ENCODE data around the gene FLOT1. TPM values are rescaled to one million over a fixed set of nuclear protein-coding genes. Genes with fewer than 3 reads are reported as not detected.

Gene FLOT1
- total and polyA plus RNA-seq, 9 of the 15 experiments (the other 6 are each of a cell fraction or from before 2014, with no cell fraction given): 11.7 to 149 (median 118) TPM

DNA sequence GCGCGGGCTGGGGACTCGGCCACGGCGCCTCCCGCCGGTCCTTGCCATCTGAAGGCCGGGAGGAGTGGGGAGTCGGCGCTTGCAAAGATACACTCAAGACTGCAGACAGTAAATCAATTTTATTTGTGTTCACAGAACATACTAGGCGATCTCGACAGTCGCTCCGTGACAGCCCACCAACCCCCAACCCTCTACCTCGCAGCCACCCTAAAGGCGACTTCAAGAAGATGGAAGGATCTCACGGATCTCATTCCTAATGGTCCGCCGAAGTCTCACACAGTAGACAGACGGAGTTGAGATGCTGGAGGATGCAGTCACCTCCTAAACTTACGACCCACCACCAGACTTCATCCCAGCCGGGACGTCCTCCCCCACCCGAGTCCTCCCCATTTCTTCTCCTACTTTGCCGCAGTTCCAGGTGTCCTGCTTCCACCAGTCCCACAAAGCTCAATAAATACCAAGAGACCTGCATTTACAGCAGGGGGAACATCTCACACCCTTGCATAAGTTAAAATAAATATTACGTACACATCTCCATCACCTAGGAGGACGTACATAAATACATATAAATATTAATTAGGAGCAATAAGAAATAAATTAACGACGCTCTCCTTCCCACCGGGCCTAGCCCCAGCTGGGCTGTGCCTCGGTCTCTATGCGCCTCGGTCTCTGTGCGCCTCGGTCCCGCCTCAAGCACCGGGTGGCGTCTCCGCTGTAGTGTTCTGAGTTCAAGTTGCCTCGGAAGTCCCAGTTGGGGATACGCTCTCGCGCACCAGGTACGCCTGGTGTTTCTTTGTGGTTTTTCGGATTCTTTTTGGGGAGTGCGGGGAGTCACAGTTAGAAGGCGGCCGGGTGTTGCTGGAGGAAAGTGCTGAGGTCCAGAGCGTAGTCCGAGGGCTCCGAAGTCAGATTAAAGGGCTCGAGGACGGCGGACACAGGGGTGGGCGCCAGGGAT is 889 bp upstream of the FLOT1 start (continued):
- TF ChIP-seq TARDBP (IDR thresholded peaks at IDR 0.05) (no peak), PRPF4 (IDR thresholded peaks at IDR 0.05; ENCODE audit: insufficient read depth, low read depth, low read length, poor library complexity, severe bottlenecking) (no peak), DLX4 (CRISPR knock-in tag; IDR thresholded peaks at IDR 0.05) (no peak), ZNF764 (CRISPR knock-in tag; IDR thresholded peaks at IDR 0.05; ENCODE audit: low read depth) (no peak), TRIM25 (IDR thresholded peaks at IDR 0.05; ENCODE audit: borderline replicate concordance) (no peak), PHF20 (IDR thresholded peaks at IDR 0.05; ENCODE audit: partially characterized antibody) (no peak), SRF (CRISPR knock-in tag; IDR thresholded peaks at IDR 0.05) (no peak), RAD21 (CRISPR knock-in tag; conservative IDR thresholded peaks at IDR 0.05 in 1 of 2, IDR thresholded peaks at IDR 0.05 in 1 of 2) (0 out of 4 replicates have a peak, but pooled peaks of 1 of the 2 experiments have one; percentile 2), ZNF561 (CRISPR knock-in tag; conservative IDR thresholded peaks at IDR 0.05) (no peak), ZNF780A (CRISPR knock-in tag; IDR thresholded peaks at IDR 0.05) (no peak), SIN3A (IDR thresholded peaks at IDR 0.05; ENCODE audit: borderline replicate concordance in 2 of 2, control insufficient read depth in 1 of 2, low read depth in 2 of 2, low read length in 2 of 2) (peak in 1 of 2 experiments; percentile 77; a peak in 1 of 4 replicates), ZSCAN29 (IDR thresholded peaks at IDR 0.05) (no peak)
- TF ChIP-seq, protein P1, sequence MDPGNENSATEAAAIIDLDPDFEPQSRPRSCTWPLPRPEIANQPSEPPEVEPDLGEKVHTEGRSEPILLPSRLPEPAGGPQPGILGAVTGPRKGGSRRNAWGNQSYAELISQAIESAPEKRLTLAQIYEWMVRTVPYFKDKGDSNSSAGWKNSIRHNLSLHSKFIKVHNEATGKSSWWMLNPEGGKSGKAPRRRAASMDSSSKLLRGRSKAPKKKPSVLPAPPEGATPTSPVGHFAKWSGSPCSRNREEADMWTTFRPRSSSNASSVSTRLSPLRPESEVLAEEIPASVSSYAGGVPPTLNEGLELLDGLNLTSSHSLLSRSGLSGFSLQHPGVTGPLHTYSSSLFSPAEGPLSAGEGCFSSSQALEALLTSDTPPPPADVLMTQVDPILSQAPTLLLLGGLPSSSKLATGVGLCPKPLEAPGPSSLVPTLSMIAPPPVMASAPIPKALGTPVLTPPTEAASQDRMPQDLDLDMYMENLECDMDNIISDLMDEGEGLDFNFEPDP (CRISPR knock-in tag; IDR thresholded peaks at IDR 0.05): no peak
- TF ChIP-seq, protein P2, sequence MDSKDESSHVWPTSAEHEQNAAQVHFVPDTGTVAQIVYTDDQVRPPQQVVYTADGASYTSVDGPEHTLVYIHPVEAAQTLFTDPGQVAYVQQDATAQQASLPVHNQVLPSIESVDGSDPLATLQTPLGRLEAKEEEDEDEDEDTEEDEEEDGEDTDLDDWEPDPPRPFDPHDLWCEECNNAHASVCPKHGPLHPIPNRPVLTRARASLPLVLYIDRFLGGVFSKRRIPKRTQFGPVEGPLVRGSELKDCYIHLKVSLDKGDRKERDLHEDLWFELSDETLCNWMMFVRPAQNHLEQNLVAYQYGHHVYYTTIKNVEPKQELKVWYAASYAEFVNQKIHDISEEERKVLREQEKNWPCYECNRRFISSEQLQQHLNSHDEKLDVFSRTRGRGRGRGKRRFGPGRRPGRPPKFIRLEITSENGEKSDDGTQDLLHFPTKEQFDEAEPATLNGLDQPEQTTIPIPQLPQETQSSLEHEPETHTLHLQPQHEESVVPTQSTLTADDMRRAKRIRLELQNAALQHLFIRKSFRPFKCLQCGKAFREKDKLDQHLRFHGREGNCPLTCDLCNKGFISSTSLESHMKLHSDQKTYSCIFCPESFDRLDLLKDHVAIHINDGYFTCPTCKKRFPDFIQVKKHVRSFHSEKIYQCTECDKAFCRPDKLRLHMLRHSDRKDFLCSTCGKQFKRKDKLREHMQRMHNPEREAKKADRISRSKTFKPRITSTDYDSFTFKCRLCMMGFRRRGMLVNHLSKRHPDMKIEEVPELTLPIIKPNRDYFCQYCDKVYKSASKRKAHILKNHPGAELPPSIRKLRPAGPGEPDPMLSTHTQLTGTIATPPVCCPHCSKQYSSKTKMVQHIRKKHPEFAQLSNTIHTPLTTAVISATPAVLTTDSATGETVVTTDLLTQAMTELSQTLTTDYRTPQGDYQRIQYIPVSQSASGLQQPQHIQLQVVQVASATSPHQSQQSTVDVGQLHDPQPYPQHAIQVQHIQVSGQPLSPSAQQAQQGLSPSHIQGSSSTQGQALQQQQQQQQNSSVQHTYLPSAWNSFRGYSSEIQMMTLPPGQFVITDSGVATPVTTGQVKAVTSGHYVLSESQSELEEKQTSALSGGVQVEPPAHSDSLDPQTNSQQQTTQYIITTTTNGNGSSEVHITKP (IDR thresholded peaks at IDR 0.05; ENCODE audit: partially characterized antibody): no peak
